AG04450 (cell line): ENCODE measurements around the gene BST2. TPM values are rescaled to one million over a fixed set of nuclear protein-coding genes. Genes with fewer than 3 reads are reported as not detected.
"Not testable (repeated sequence)": the region's sequence is repeated elsewhere in the genome, so short reads cannot be mapped to it uniquely, and the experiment has no call there.

ENCODE experiments used
- CTCF ChIA-PET: fragments of 300-600, 350-600 bp; formaldehyde crosslinking; extraction: SDS; loops from one replicate; lab custom pipeline; 2022; ENCODE audit warnings: antibody characterized with exemption, inconsistent platforms; lab: Charles Lee
- POLR2A ChIA-PET: fragments of 350-600 bp; formaldehyde crosslinking; extraction: SDS; loops from one replicate; lab custom pipeline; 2021; ENCODE audit warnings: antibody characterized with exemption, inconsistent platforms; lab: Yijun Ruan, JAX
- DNase-seq: peaks from one replicate; pipeline ENCODE4 v3.0.0-alpha.2; 2011; ENCODE audit warnings: low read depth, low spot score
- H3K27ac ChIP-seq: one replicate; pipeline ENCODE4 v1.5.1; 2012; ENCODE audit warnings: low read depth, low read length, control low read depth
- H3K27me3 ChIP-seq: one replicate; pipeline ENCODE4 v1.6.0; 2012; ENCODE audit warnings: low read length; ENCODE audit not compliant: control insufficient read depth, insufficient read depth
- H3K4me3 ChIP-seq: 2 replicates; pipeline ENCODE4 v1.5.1; 2011; ENCODE audit warnings: mild to moderate bottlenecking, low read depth, low read length, control low read depth
- H3K9me3 ChIP-seq: 2 replicates; pipeline ENCODE4 v1.5.1; 2012; ENCODE audit warnings: low read length; ENCODE audit not compliant: control insufficient read depth, insufficient read depth
- polyA plus RNA-seq: library from polyadenylated mRNA; depleted of rRNA; stranded (reverse); fragments of >200 nt; gene quantifications from 2 replicates; pipeline ENCODE4 v1.2.3, GENCODE V29; 2011
- TF ChIP-seq, protein P1 (sequence below): IDR thresholded peaks from 2 replicates; pipeline ENCODE4 v1.5.1; 2011; ENCODE audit warnings: low read depth, low read length, control low read depth, inconsistent platforms

Gene BST2
- polyA plus RNA-seq, 1 experiment, result 1.9 TPM

DNA sequence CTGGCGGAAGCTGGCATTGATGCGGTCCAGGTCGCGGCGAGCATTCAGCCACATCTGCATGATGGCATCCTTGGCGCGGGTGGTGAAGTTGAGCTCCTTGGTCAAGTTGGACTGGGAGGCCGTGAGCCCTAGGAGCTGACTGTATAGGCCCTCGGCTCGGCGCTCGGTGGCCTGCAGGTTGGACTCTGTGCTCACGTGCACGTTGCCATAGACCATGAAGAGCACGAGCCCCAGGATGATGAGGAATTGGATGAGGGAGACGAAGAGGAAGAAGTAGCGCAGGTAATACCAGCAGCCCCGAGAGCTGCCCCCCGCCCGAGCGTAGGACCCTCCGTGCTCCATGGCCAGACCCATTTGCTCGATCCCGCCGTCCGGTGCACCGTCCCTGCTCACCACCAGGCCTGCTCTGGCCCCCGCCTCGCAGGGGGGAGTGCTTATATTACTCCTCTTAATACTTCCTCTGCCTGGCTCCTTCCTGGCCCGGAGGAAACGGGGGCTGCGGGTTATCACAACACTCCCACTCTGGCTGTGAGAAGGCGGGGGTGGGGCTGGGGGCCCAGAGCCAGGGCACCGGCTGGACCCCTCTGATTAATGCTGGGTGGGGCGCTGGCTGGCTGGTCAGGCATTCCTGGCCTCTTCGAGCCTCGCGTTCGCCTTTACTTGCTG lies 28.4 kb downstream of the BST2 start, which contains the start of gene PLVAP:
Gene PLVAP (minus strand): TSS at position 408 of the 666 bp plus-strand sequence. CDS start 54 bp downstream, at position 354.
- CTCF ChIA-PET, result interaction anchor here (1.4 kb wide), 1 partner anchor 8 kb away, joined by 4 read pairs; no protein-coding TSS in a partner anchor
- no peak within 1 kb of the TSS for H3K4me3 ChIP-seq
- H3K27ac ChIP-seq, result no peak within 1 kb of the TSS
- peaks cover 3% of the 10 kb centered on the region; the same call in 1 of the 2 replicates for H3K9me3 ChIP-seq
- TF ChIP-seq, protein P1, sequence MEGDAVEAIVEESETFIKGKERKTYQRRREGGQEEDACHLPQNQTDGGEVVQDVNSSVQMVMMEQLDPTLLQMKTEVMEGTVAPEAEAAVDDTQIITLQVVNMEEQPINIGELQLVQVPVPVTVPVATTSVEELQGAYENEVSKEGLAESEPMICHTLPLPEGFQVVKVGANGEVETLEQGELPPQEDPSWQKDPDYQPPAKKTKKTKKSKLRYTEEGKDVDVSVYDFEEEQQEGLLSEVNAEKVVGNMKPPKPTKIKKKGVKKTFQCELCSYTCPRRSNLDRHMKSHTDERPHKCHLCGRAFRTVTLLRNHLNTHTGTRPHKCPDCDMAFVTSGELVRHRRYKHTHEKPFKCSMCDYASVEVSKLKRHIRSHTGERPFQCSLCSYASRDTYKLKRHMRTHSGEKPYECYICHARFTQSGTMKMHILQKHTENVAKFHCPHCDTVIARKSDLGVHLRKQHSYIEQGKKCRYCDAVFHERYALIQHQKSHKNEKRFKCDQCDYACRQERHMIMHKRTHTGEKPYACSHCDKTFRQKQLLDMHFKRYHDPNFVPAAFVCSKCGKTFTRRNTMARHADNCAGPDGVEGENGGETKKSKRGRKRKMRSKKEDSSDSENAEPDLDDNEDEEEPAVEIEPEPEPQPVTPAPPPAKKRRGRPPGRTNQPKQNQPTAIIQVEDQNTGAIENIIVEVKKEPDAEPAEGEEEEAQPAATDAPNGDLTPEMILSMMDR, result no peak
- peaks cover 7% of the 10 kb centered on the region for H3K27me3 ChIP-seq
- POLR2A ChIA-PET, result no interaction called here
- no peak for DNase-seq

DNA sequence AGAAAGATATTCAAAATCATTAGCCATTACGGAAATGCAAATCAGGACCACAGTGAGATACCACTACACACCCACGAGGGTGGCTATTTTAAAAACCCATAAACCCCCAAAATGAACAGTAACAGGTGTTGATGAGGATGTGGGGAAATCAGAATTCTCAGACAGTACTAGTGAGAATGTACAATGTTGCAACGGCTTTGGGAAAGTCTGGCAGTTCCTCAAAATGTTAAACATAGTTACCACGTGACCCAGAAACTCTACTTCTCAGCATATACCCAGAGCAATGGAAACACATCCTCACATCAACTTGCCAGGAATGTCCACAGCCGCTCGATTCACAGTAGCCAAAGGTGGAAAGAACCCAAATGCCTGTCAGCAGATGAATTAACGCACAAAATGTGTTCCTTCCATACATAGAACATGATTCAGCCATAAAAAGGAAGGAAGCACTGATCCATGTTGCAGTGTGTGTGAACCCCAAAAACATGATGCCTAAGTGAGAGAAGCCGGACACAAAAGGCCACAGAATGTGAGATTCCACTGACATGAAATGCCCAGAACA lies 35.3 kb downstream of the BST2 start:
- POLR2A ChIA-PET, result no interaction called here
- Histone ChIP-seq H3K27ac (peak overlapping the region; percentile 21), H3K27me3 (peaks cover 3% of the 10 kb centered on the region), H3K4me3 (no peak overlapping the region), H3K9me3 (no peaks in the 10 kb centered on the region; the same call in 1 of the 2 replicates)
- DNase-seq, result peak; percentile 32
- CTCF ChIA-PET, result no interaction called here
- TF ChIP-seq, protein P1, result no peak

DNA sequence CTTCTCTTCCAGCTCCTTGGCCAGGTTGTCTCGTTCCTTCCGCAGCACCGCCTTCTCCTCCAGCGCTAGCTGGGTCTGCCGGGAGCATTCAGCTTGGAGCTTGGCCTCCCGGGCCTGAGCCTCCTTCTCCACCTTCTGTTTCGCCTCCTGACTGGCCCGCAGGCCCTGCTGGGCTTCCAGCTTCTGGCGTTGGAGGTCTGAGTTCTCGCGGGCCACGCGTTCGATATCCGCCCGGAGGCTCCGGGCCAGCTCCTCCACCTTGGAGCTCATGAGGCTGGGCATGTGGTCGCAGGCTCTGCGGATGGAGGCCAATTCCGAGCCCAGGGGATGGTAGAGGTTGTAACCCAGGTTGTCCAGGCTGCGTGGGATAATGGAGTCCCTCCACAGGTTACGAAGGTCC lies 40.1 kb downstream of the BST2 start:
- DNase-seq, result no peak
- Histone ChIP-seq H3K27me3 (peaks cover 7% of the 10 kb centered on the region), H3K27ac (no peak overlapping the region), H3K4me3 (no peak overlapping the region), H3K9me3 (no peaks in the 10 kb centered on the region; the same call in 1 of the 2 replicates)
- CTCF ChIA-PET, result interaction anchor here (0.8 to 2.8 kb wide), 2 partner anchors 21 to 60 kb away, joined by 3 to 18 read pairs; no protein-coding TSS in a partner anchor
- TF ChIP-seq, protein P1, result no peak
- POLR2A ChIA-PET, result interaction anchor here (0.6 kb wide), 1 partner anchor 593 kb away, joined by 6 read pairs; no protein-coding TSS in a partner anchor

DNA sequence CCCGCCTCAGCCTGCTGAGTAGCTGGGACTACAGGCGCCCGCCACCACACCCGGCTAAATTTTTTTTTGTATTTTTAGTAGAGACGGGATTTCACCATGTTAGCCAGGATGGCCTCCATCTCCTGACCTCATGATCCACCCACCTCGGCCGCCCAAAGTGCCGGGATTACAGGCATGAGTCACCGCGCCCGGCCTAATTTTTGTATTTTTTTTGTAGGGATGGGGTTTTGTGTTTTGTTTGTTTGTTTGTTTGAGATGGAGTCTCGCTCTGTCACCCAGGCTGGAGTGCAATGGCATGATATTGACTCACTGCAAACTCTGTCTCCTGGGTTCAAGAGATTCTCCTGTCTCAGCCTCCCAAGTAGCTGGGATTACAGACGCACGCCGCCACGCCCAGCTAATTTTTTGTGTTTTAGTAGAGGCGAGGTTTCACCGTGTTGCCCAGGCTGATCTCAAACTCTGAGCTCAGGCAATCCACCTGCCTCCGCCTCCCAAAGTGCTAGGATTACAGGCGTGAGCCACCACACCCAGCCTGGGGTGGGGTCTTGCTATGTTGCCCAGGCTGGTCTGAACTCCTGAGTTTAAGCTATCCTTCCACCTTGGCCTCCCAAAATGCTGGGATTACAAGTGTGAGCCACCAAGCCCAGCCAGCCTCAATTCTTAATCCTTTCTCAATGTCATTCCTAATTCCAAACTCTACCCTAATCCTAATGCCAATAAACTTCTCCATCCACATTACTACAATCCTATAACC lies 41.4 kb downstream of the BST2 start:
- H3K27ac ChIP-seq, H3K9me3 ChIP-seq, H3K4me3 ChIP-seq, POLR2A ChIA-PET, DNase-seq, CTCF ChIA-PET: not testable (repeated sequence)
- peaks cover 10% of the 10 kb centered on the region for H3K27me3 ChIP-seq

DNA sequence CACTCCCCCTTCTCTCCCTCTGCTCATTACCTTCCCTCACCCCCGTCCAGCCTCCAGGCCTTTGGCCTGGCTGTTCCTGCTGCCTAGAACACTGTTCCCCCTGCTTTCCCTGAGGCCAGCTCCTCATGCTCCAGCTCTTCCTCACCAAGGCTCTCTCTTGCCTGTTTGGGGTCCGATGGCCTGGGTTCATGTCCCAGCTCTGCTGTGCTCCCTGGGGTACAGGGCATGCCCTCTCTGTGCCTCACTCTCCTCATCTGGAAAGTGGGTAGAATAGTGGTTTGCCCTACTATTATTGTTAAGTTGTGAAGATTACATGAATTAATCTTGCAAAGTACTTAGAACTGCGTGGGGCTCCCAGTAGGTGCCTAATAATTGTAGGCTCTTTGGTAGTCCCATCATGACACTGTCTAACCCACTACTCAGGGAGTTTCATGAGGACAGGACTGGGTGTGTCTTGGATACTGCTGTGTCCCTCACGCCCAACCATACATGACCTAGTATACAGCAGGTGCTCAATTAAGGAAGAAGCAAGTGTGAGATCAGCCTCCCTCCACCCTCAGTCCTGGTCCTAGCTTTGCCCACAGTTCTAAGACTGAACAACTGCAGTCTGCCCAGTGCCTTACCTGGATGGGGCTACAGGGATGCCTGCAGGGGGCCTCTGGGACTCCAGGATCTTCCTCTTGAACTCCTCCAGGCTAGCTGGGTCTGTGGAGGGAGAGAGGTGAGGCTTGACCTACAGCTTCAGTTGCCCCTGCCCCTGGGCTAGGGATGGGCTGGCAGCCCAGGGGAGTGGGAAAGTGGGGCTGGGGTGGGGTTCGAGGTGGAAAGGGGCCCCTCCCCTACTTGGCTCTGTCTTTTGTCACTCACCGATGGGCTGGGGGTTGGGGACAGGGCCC lies 45.3 kb downstream of the BST2 start:
- H3K9me3 ChIP-seq, result no peaks in the 10 kb centered on the region; the same call in 1 of the 2 replicates
- no peak overlapping the region for H3K4me3 ChIP-seq
- DNase-seq, result no peak
- H3K27me3 ChIP-seq, result peaks cover 12% of the 10 kb centered on the region
- CTCF ChIA-PET, result interaction anchor here (1.1 to 1.2 kb wide), 2 partner anchors 13 to 26 kb away, joined by 3 to 6 read pairs; no protein-coding TSS in a partner anchor
- H3K27ac ChIP-seq, result no peak overlapping the region
- TF ChIP-seq, protein P1, result no peak
- POLR2A ChIA-PET, result no interaction called here
